Smooth muscle cell of the coronary artery (primary cell): ENCODE measurements around the gene ALX4. TPM values are rescaled to one million over a fixed set of nuclear protein-coding genes. Genes with fewer than 3 reads are reported as not detected.

Experiments
- total RNA-seq: library from RNA; depleted of rRNA; stranded (reverse); fragments of >200 nt; gene quantifications from 2 replicates; pipeline ENCODE4 v1.2.3, GENCODE V29; 2014; ENCODE audit warnings: low replicate concordance

The ALX4 gene
- total RNA-seq, result under 0.01 TPM in 1 of 2 replicates, not detected in the other

DNA sequence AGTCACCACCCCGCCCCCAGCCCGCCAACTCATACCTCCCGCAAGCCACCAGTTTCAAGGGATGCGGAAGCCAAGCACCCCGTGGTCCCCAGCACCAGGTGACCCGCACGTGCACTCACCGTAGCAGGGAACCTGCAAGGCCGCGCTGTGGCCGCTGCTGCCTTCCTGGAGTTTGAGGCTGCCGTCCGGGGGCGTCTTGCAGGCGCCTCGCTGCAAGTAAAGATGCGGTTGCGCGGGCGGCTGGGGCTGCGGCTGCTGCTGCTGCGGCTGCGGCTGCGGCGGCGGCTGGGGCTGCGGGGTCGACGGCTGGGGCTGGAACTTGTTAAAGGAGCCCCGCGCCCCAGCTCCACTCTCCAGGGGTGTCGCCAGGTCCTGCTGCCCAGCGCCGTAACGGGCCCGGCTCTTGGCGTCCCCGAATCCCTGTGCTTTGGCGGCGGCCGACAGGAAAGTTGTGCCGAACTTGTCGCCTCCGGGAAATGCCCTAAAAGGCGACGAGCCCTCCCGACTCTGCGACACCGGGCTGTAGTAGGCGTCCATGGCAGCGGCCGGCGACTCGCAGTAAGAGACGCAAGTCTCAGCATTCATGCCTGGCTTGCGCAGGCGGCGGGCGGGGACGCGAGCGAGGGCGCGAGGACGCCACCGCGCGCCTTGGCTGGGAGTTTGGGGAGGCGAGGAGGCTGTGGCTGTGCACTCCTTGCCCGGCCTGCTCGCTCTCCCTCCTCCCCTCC is at the start of gene ALX4:
Gene ALX4, minus strand, starts transcription at position 662 of the 728 bp plus-strand sequence. Its CDS starts 77 bp downstream, at position 585.

Other genes with a start within 250 kb of the ALX4 start
- gene ACCS, start 243.9 kb downstream of the ALX4 start, total RNA-seq, result 4.6 and 9.6 TPM in 2 replicates
- gene EXT2, start 214.5 kb downstream of the ALX4 start, total RNA-seq, result 143 TPM in 2 replicates